Left ventricle myocardium inferior (tissue), 1 donor: Measurements from ENCODE around the gene SLC37A1. TPM values are rescaled to one million over a fixed set of nuclear protein-coding genes. Genes with fewer than 3 reads are reported as not detected.

ENCODE experiments used
- DNase-seq: peaks from one replicate; pipeline ENCODE4 v3.0.0-alpha.2; 2020
- H3K27ac ChIP-seq: fragments of 200-600 bp; replicated peaks from 2 replicates; pipeline ENCODE4 v1.8.0; 2021
- H3K27me3 ChIP-seq: fragments of 200-600 bp; 2 replicates; pipeline ENCODE4 v1.8.0; 2021; ENCODE audit warnings: low read depth
- H3K36me3 ChIP-seq: fragments of 200-600 bp; 2 replicates; pipeline ENCODE4 v1.8.0; 2021
- H3K4me1 ChIP-seq: fragments of 200-600 bp; 2 replicates; pipeline ENCODE4 v1.8.0; 2021
- H3K4me3 ChIP-seq: fragments of 200-600 bp; 2 replicates; pipeline ENCODE4 v1.8.0; 2021; ENCODE audit warnings: mild to moderate bottlenecking, moderate library complexity
- H3K9me3 ChIP-seq: fragments of 200-600 bp; replicated peaks from 2 replicates; pipeline ENCODE4 v1.8.0; 2021
- intact Hi-C: fragments of 100-400 bp; cut with micrococcal nuclease; formaldehyde crosslinking; loops from one replicate; pipeline ENCODE4 v1.11.0; 2022
- total RNA-seq: library from RNA; stranded (reverse); fragmentation: NEBNext Ultra II Directional; extraction: Animal tissue kit (Norgen Biotek cat#: 25700); gene quantifications from one replicate; pipeline ENCODE4 v1.2.1, GENCODE V29; 2021
- TF ChIP-seq, protein P1 (sequence below): fragments of 200-600 bp; IDR thresholded peaks from 2 replicates; pipeline ENCODE4 v1.8.0; 2021; ENCODE audit warnings: antibody characterized with exemption, mild to moderate bottlenecking, borderline replicate concordance
- donor health status: DM: no; HTN: yes; CAD: no; lungs with severe emphysema.

Gene SLC37A1
- total RNA-seq, 1 donor from 2014 or later = 3.8 TPM

DNA sequence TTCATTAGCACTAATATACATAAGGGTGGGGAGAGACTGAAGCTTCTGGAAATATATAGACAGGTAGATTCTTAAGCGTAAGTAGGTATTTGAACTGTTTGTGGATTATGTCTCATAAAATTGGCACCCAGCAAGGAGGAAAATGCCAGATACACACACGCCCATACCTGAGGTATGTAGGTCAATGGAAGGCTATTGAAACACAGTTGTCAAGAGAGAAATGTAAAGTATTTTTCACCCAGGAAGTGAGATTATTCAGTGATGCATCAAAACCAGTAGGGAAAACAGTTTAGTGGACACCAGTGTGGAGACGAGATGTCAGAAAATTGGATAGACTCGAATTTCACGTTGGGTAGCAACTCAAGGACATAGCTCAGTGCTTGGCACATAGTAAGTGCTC, 12.9 kb upstream of the SLC37A1 start:
- Histone ChIP-seq H3K27me3 (no peaks in the 10 kb centered on the region), H3K9me3 (no peaks in the 10 kb centered on the region), H3K4me1 (peaks cover 10% of the 10 kb centered on the region), H3K27ac (no peak overlapping the region), H3K4me3 (no peak overlapping the region), H3K36me3 (no peaks in the 10 kb centered on the region)
- no peak for DNase-seq
- intact Hi-C loops = no loop called here
- TF ChIP-seq, protein P1, sequence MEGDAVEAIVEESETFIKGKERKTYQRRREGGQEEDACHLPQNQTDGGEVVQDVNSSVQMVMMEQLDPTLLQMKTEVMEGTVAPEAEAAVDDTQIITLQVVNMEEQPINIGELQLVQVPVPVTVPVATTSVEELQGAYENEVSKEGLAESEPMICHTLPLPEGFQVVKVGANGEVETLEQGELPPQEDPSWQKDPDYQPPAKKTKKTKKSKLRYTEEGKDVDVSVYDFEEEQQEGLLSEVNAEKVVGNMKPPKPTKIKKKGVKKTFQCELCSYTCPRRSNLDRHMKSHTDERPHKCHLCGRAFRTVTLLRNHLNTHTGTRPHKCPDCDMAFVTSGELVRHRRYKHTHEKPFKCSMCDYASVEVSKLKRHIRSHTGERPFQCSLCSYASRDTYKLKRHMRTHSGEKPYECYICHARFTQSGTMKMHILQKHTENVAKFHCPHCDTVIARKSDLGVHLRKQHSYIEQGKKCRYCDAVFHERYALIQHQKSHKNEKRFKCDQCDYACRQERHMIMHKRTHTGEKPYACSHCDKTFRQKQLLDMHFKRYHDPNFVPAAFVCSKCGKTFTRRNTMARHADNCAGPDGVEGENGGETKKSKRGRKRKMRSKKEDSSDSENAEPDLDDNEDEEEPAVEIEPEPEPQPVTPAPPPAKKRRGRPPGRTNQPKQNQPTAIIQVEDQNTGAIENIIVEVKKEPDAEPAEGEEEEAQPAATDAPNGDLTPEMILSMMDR = no peak

DNA sequence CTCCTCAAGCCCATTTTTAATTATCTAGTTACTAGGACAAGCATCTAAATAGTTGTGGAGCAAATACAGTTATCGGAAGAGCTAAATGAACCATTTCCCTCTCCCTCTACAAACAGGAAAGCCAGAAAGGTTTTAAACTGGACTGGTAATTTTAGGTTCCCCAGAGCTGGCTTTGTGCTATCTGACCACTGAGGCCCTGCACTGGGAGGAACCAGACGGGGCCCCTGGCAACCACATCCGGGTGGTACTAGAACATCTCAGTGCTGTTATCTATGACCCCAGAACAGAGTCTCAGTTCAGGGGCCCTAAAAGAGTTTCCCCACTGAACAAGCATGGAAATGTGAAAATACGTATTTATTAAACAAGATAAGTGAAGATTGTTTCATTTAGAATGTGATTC, 9.9 kb upstream of the SLC37A1 start:
- Histone ChIP-seq H3K4me1 (no peaks in the 10 kb centered on the region), H3K27me3 (no peaks in the 10 kb centered on the region), H3K4me3 (no peak overlapping the region), H3K27ac (no peak overlapping the region), H3K36me3 (no peaks in the 10 kb centered on the region), H3K9me3 (no peaks in the 10 kb centered on the region)
- intact Hi-C loops = no loop called here
- TF ChIP-seq, protein P1 = no peak
- no peak for DNase-seq

DNA sequence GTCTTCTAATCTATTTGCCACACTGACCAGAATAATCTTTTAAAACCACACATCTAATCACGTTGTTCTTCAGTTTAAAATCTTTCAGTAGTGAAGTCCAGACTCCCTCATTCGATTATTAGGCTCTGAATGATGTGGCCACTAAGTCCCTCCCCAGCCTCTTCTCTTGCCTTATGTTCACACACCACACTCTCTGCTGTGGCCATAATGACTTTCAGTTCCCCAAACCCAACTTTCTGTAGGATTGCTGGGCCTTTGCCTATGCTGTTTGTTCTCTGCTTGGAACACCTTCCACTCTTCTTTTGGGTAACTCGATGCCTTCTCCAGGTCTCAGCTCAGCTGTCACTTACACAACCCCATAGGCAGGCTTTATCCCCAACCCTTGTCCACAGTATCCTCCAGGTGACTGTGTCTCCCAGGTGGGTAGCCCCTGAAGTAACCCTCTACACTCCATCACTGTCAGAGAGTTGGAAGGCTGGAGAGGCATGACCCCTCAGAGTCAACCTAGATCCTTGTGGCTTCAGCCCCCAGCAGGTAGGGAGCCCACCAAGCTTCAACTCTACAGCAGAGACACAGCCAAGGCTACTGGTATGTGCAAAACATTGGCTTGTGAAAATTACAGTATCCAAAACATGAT, 8.4 kb upstream of the SLC37A1 start:
- Histone ChIP-seq H3K27ac (no peak overlapping the region), H3K9me3 (no peaks in the 10 kb centered on the region), H3K4me1 (no peaks in the 10 kb centered on the region), H3K27me3 (no peaks in the 10 kb centered on the region), H3K4me3 (no peak overlapping the region), H3K36me3 (no peaks in the 10 kb centered on the region)
- TF ChIP-seq, protein P1 = no peak
- no peak for DNase-seq
- intact Hi-C loops = no loop called here

DNA sequence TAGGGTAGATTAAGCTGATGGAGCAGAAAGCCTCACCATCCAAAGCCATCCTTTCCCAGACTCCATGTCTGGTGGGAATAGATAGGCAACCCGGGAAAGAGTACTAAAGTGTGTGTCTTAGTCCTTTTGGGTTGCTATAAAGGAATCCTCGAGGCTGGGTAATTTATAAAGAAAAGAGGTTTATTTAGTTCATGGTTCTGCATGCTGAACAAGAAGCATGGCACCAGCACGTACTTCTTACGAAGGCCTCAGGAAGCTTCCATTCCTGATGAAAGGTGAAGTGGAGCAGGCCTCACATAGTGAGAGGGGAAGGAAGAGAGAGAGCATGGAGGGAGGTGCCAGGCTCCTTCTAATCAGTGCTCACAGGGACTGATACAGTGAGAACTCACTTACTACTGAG, 6.2 kb upstream of the SLC37A1 start:
- DNase-seq = no peak
- TF ChIP-seq, protein P1 = no peak
- Histone ChIP-seq H3K4me1 (no peaks in the 10 kb centered on the region), H3K9me3 (no peaks in the 10 kb centered on the region), H3K4me3 (no peak overlapping the region), H3K27me3 (no peaks in the 10 kb centered on the region), H3K27ac (no peak overlapping the region), H3K36me3 (no peaks in the 10 kb centered on the region)
- intact Hi-C loops = no loop called here

DNA sequence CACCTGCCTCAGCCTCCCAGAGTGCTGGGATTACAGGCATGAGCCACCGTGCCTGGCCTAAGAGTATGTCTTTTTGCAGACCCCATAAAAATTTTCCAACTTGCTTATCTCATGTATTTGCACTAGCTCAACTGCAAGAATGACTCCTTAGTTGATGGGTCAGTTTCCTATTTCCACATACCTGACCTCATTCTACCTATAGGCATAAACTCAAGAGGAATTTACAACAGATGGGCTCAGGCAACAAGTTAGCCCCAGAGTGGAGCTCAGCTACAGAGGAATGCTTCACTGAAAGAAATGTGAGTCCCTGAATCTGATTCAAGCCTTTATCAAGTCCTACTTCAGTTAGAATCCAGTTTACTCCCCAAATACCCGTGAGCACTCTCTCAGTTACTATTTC, 5.3 kb upstream of the SLC37A1 start:
- H3K9me3 ChIP-seq = no peaks in the 10 kb centered on the region

More for the DNA sequence above, 5.3 kb upstream of the SLC37A1 start:
- Histone ChIP-seq H3K36me3 (no peaks in the 10 kb centered on the region), H3K27me3 (no peaks in the 10 kb centered on the region), H3K27ac (no peak overlapping the region), H3K4me3 (no peak overlapping the region), H3K4me1 (no peaks in the 10 kb centered on the region)
- intact Hi-C loops = no loop called here
- DNase-seq = no peak
- TF ChIP-seq, protein P1 = no peak
